Activated B cell treated with CpG ODN at 0.5 μM for 24 hours (primary cell): Measurements from ENCODE around the gene ABLIM2. TPM values are rescaled to one million over a fixed set of nuclear protein-coding genes. Genes with fewer than 3 reads are reported as not detected.

Experiments
- ATAC-seq: fragments of 200-7000 bp; cut with Tn5 transposase; one replicate; pipeline ENCODE4 v1.10.0; 2021; ENCODE audit warnings: low read depth, mild to moderate bottlenecking, moderate library complexity
- CTCF ChIA-PET: fragments of 350-600 bp; sonication (Branson Sonifier 250); formaldehyde crosslinking; loops from one replicate; lab custom pipeline; 2021; ENCODE audit warnings: antibody characterized with exemption; lab: Charles Lee
- POLR2A ChIA-PET: fragments of 350-600 bp; sonication (Branson Sonifier 250); formaldehyde crosslinking; loops from one replicate; lab custom pipeline; 2021; ENCODE audit warnings: antibody characterized with exemption; lab: Charles Lee
- DNase-seq: peaks from one replicate; pipeline ENCODE4 v3.0.0; 2022
- H3K27ac Mint-ChIP-seq: one replicate; pipeline ENCODE4 v1.8.0; 2020; ENCODE audit warnings: mixed read lengths
- H3K27me3 Mint-ChIP-seq: one replicate; pipeline ENCODE4 v1.8.0; 2021; ENCODE audit warnings: mixed read lengths
- H3K36me3 Mint-ChIP-seq: one replicate; pipeline ENCODE4 v1.8.0; 2021; ENCODE audit warnings: low read depth, mixed read lengths
- H3K4me1 Mint-ChIP-seq: one replicate; pipeline ENCODE4 v1.8.0; 2021; ENCODE audit warnings: mixed read lengths
- H3K4me3 Mint-ChIP-seq: one replicate; pipeline ENCODE4 v1.8.0; 2020; ENCODE audit warnings: mild to moderate bottlenecking, mixed read lengths
- H3K9me3 Mint-ChIP-seq: one replicate; pipeline ENCODE4 v1.8.0; 2020; ENCODE audit warnings: mixed read lengths
- CTCF ChIP-seq: fragments of 200-600 bp; IDR thresholded peaks from one replicate; pipeline ENCODE4 v1.8.0; 2022; ENCODE audit warnings: antibody characterized with exemption, mild to moderate bottlenecking
- intact Hi-C: fragments of 100-400 bp; cut with micrococcal nuclease; formaldehyde crosslinking; loops from one replicate; pipeline ENCODE4 v1.15.1; 2024
- total RNA-seq: library from RNA; stranded (reverse); gene quantifications from 2 replicates; pipeline ENCODE4 v1.2.3, GENCODE V29; 2022

ABLIM2 gene
- total RNA-seq, 1 donor from 2014 or later = 5.2 TPM

- no peaks in the 10 kb centered on the region for H3K9me3 Mint-ChIP-seq
- peaks cover 7% of the 10 kb centered on the region for H3K36me3 Mint-ChIP-seq
- peak overlapping the region; percentile 87 for H3K27ac Mint-ChIP-seq
- no peaks in the 10 kb centered on the region for H3K27me3 Mint-ChIP-seq
- ATAC-seq (no peak), DNase-seq (no peak)
- H3K4me1 Mint-ChIP-seq = peaks cover 60% of the 10 kb centered on the region
- intact Hi-C loops = loop anchor here (1.0 kb wide), 3 partner anchors 21 to 230 kb away; partner anchors contain the start of gene ABLIM2
- TF ChIP-seq CTCF = no peak
- ChIA-PET CTCF (interaction anchor here (1.0 to 3.9 kb wide), 9 partner anchors 20 to 396 kb away, joined by 3 to 31 read pairs (median 4); no protein-coding TSS in a partner anchor), POLR2A (interaction anchor here (0.7 to 7.6 kb wide), 18 partner anchors 8 to 243 kb away, joined by 3 to 123 read pairs (median 6); partner anchors contain the start of genes ABLIM2 and TRMT44)
- H3K4me3 Mint-ChIP-seq = peak overlapping the region; percentile 97
These were observed 39.7 kb upstream of the ABLIM2 start for GRCh38 chr4:8198206-8198905.

DNA sequence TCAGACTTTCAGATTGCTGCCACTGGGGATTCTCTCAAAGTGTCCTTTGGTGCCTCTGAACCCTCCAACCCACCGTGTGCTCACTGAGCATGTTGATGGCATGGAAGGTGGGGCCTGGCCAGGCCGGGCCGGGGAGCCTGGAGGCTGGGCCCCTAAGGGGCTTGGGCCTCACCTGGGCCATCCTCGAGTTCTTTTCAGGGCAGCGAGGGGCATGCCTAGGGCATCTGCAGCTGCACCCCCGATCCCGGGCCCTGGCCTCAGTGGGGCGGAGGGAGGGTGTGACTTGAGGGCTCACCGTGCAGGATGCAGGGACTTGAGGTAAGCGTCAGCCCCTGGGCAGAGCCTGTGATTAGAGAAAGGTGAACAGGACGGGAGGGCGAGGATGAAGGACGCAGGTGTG lies 38.9 kb upstream of the ABLIM2 start:
- no peaks in the 10 kb centered on the region for H3K9me3 Mint-ChIP-seq
- ChIA-PET POLR2A (interaction anchor here (1.5 to 7.6 kb wide), 4 partner anchors 25 to 35 kb away, joined by 4 to 123 read pairs (median 6); no protein-coding TSS in a partner anchor), CTCF (interaction anchor here (1.0 to 3.9 kb wide), 2 partner anchors 21 to 29 kb away, joined by 3 to 31 read pairs; no protein-coding TSS in a partner anchor)
- peaks cover 7% of the 10 kb centered on the region for H3K36me3 Mint-ChIP-seq
- H3K27me3 Mint-ChIP-seq = no peaks in the 10 kb centered on the region
- DNase-seq (no peak), ATAC-seq (no peak)
- peaks cover 60% of the 10 kb centered on the region for H3K4me1 Mint-ChIP-seq
- intact Hi-C loops = no loop called here
- TF ChIP-seq CTCF = no peak
- H3K27ac Mint-ChIP-seq = peak overlapping the region; percentile 87
- no peak overlapping the region for H3K4me3 Mint-ChIP-seq

DNA sequence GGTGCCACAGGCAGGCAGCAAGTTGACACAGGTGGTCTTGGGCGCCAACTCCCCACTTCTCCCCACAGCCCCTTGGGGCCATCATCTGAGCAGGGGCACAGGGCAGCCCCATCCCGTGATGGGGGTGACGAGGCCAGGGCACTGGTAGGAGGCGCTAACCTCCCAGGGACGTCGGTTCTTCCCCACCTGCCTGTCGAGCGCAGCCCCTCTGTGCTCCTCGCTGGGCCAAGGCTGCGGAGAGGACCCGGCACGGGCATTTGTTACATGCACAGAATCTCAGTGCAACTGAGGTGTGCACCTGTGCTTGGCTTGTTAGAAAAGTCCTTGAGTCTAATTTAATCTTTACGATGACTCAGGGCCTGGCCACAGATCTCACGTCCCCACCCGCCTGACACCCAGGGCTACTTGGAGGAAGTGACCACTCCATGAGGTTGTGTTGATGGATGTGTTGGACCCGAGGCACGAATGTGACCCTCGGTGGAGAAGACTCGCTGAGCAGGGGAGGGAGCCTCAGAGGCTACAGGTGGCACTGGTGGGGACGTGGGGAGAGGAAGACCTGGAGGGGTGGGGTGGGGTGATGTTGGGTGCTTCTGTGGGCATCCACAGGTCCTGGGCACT lies 37.3 kb upstream of the ABLIM2 start:
- no peak for TF ChIP-seq CTCF
- Mint-ChIP-seq H3K9me3 (no peaks in the 10 kb centered on the region), H3K4me3 (no peak overlapping the region), H3K4me1 (peaks cover 53% of the 10 kb centered on the region), H3K36me3 (peaks cover 5% of the 10 kb centered on the region), H3K27ac (peak overlapping the region; percentile 30), H3K27me3 (no peaks in the 10 kb centered on the region)
- intact Hi-C loops = no loop called here
- ChIA-PET CTCF (no interaction called here), POLR2A (no interaction called here)
- ATAC-seq (no peak), DNase-seq (no peak)

- peaks cover 5% of the 10 kb centered on the region for H3K36me3 Mint-ChIP-seq
- CTCF ChIA-PET = interaction anchor here (5.3 kb wide), 1 partner anchor 19 kb away, joined by 61 read pairs; no protein-coding TSS in a partner anchor
These were observed 36.8 kb upstream of the ABLIM2 start for GRCh38 chr4:8195431-8195830.

More at GRCh38 chr4:8195431-8195830, 36.8 kb upstream of the ABLIM2 start:
- H3K27ac Mint-ChIP-seq = no peak overlapping the region
- no peak for TF ChIP-seq CTCF
- ATAC-seq = no peak
- POLR2A ChIA-PET = no interaction called here
- H3K4me1 Mint-ChIP-seq = peaks cover 50% of the 10 kb centered on the region
- H3K27me3 Mint-ChIP-seq = no peaks in the 10 kb centered on the region
- H3K4me3 Mint-ChIP-seq = no peak overlapping the region
- no peak for DNase-seq
- no peaks in the 10 kb centered on the region for H3K9me3 Mint-ChIP-seq
- intact Hi-C loops = no loop called here
